GM04504 (cell line): ENCODE results near the gene EMX1.

Source experiments
- DNase-seq: peaks from one replicate; pipeline ENCODE4 v3.0.0-alpha.2; 2012; ENCODE audit warnings: low read depth

The EMX1 gene

GRCh38 chr2:72942881-72943418, 25.6 kb downstream of the EMX1 start:
- no peak for DNase-seq

GRCh38 chr2:72943540-72944395, 26.4 kb downstream of the EMX1 start:
- no peak for DNase-seq

- DNase-seq, result no peak
These were observed 27.6 kb downstream of the EMX1 start for GRCh38 chr2:72944804-72945449.

- no peak for DNase-seq
These were observed 28.2 kb downstream of the EMX1 start for GRCh38 chr2:72945450-72946019.

GRCh38 chr2:72946466-72946865, 29.1 kb downstream of the EMX1 start:
- no peak for DNase-seq

- DNase-seq, result no peak
These were observed 30.9 kb downstream of the EMX1 start for GRCh38 chr2:72947952-72948830.

GRCh38 chr2:72949045-72949444, 31.7 kb downstream of the EMX1 start:
- no peak for DNase-seq

- DNase-seq, result no peak
These were observed 32.3 kb downstream of the EMX1 start for GRCh38 chr2:72949642-72950041.

- DNase-seq, result no peak
These were observed 33.4 kb downstream of the EMX1 start for GRCh38 chr2:72950558-72951255.

GRCh38 chr2:72951303-72952095, 34.2 kb downstream of the EMX1 start:
- DNase-seq, result no peak

- DNase-seq, result no peak
These were observed 34.9 kb downstream of the EMX1 start for GRCh38 chr2:72952110-72952823.

GRCh38 chr2:72952961-72953360, 35.6 kb downstream of the EMX1 start:
- no peak for DNase-seq

- DNase-seq, result no peak
These were observed 36.2 kb downstream of the EMX1 start for GRCh38 chr2:72953528-72953927.

GRCh38 chr2:72953976-72954375, 36.7 kb downstream of the EMX1 start:
- DNase-seq, result no peak

GRCh38 chr2:72954376-72955227, 37.3 kb downstream of the EMX1 start:
- no peak for DNase-seq

GRCh38 chr2:72955228-72956049, 38.1 kb downstream of the EMX1 start:
- no peak for DNase-seq

GRCh38 chr2:72956050-72956395, 38.7 kb downstream of the EMX1 start:
- no peak for DNase-seq

GRCh38 chr2:72956936-72957335, 39.6 kb downstream of the EMX1 start:
- no peak for DNase-seq
